ENCODE measurements around the gene TMEM52. TPM values are rescaled to one million over a fixed set of nuclear protein-coding genes. Genes with fewer than 3 reads are reported as not detected.
A peak's percentile ranks its signal among the peaks of the same experiment; 100 is the strongest.

The TMEM52 gene
- total and polyA plus RNA-seq, 2 experiments from 2014 or later, result 3.6 to 5.8 TPM

DNA sequence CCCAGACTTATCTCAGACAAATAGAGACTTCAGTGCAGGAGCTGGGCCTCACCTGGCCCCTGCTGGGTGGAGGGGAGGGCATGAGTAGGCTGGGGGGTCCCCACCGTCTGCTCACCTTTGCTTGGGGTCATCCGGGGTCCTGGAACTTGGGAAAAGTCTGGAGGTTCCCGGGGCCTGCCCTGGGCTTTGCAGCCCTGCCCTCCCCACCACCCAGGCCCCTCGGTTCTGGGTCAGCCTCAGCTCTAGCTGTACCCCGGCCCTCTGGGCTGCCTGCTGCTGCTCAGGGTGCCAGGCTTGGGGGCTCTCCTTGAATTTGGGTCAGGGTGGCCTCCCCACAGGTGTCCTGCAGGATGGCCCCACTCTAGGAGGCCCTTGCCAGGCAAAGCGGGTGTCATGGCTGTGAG, 2.4 kb upstream of the TMEM52 start:
- TF ChIP-seq CTCF (IDR thresholded peaks at IDR 0.05; ENCODE audit: poor library complexity) (no peak), EZH2phosphoT487 (IDR thresholded peaks at IDR 0.05; ENCODE audit: low read depth, severe bottlenecking, unreplicated experiment) (no peak)
- no peak overlapping the region for H2AFZ ChIP-seq
- no peak overlapping the region for H3K4me2 ChIP-seq
- H3K27me3 ChIP-seq, result no peaks in the 10 kb centered on the region
- no peaks in the 10 kb centered on the region for H3K9me3 ChIP-seq (ENCODE audit: low read depth)
- no peak for DNase-seq (ENCODE audit: low spot score)
- no peak overlapping the region for H3K27ac ChIP-seq
- WGBS (ENCODE audit: low lambda C conversion rate, missing lambda C conversion rate), result 98% methylated on average over 6 of the region's 6 CpGs
- peaks cover 16% of the 10 kb centered on the region for H3K4me1 ChIP-seq (ENCODE audit: insufficient read depth)
- no peaks in the 10 kb centered on the region for H3K79me2 ChIP-seq
- H3K9me2 ChIP-seq (replicated peaks; ENCODE audit: insufficient read depth), result no peaks in the 10 kb centered on the region
- no peaks in the 10 kb centered on the region for H3K36me3 ChIP-seq (replicated peaks; ENCODE audit: insufficient read depth, low read depth)
- no peak overlapping the region for H3K4me3 ChIP-seq
- no peaks in the 10 kb centered on the region for H4K20me1 ChIP-seq (ENCODE audit: insufficient read depth, poor library complexity, severe bottlenecking)

- TF ChIP-seq CTCF (IDR thresholded peaks at IDR 0.05; ENCODE audit: poor library complexity) (no peak), EZH2 (IDR thresholded peaks at IDR 0.05; ENCODE audit: borderline replicate concordance) (no peak), EZH2phosphoT487 (IDR thresholded peaks at IDR 0.05; ENCODE audit: low read depth, severe bottlenecking, unreplicated experiment) (no peak)
- Histone ChIP-seq H3K4me2 (no peak overlapping the region), H3K79me2 (no peaks in the 10 kb centered on the region), H3K4me3 (no peak overlapping the region), H3K9me3 (ENCODE audit: low read depth) (no peaks in the 10 kb centered on the region), H4K20me1 (ENCODE audit: insufficient read depth, poor library complexity, severe bottlenecking) (no peaks in the 10 kb centered on the region), H3K36me3 (replicated peaks; ENCODE audit: insufficient read depth, low read depth) (no peaks in the 10 kb centered on the region), H2AFZ (no peak overlapping the region), H3K4me1 (ENCODE audit: insufficient read depth) (peaks cover 16% of the 10 kb centered on the region), H3K27ac (no peak overlapping the region), H3K9me2 (replicated peaks; ENCODE audit: insufficient read depth) (no peaks in the 10 kb centered on the region), H3K27me3 (no peaks in the 10 kb centered on the region)
- DNase-seq (ENCODE audit: low spot score), result peak; percentile 8
- 93% methylated on average over 27 of the region's 27 CpGs for WGBS (ENCODE audit: low lambda C conversion rate, missing lambda C conversion rate)
Observed at GRCh38 chr1:1920608-1921458, 1.8 kb upstream of the TMEM52 start.

DNA sequence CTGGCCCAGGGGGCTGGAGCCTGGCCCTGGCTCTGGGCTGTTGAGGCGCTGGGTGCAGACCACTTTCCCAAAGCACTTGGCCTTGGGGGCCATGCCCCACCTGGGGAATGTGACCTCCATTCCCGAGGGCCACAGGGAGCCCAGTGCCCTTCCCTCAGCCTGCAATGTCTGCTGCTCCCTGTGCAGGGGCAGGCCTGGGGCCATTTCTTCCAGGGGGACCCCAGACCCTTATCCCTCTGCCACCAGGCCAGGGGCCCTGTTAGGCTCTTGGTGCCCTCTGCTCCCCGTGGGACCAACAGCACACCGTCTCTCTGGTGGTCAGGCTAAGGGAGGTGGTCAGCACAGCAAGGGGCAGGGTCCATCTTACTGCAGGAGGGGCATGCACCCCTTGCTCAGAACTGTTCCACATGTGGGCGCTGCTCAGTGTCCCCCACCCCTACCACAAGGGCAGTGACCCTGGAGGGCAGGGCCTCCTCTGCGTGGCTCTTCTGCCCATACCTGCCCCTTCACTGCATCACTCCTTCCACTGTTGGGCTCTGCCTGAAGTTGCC, 1.1 kb upstream of the TMEM52 start:
- Histone ChIP-seq H3K4me2 (peak overlapping the region; percentile 87), H3K4me1 (ENCODE audit: insufficient read depth) (peaks cover 16% of the 10 kb centered on the region), H3K27ac (peak overlapping the region; percentile 67), H3K27me3 (no peaks in the 10 kb centered on the region), H3K9me3 (ENCODE audit: low read depth) (no peaks in the 10 kb centered on the region), H3K9me2 (replicated peaks; ENCODE audit: insufficient read depth) (no peaks in the 10 kb centered on the region), H4K20me1 (ENCODE audit: insufficient read depth, poor library complexity, severe bottlenecking) (no peaks in the 10 kb centered on the region), H3K36me3 (replicated peaks; ENCODE audit: insufficient read depth, low read depth) (no peaks in the 10 kb centered on the region), H3K79me2 (no peaks in the 10 kb centered on the region), H2AFZ (no peak overlapping the region), H3K4me3 (no peak overlapping the region)
- peak; percentile 14 for DNase-seq (ENCODE audit: low spot score)
- WGBS (ENCODE audit: low lambda C conversion rate, missing lambda C conversion rate), result 90% methylated on average over 6 of the region's 6 CpGs
- no peak for TF ChIP-seq EZH2phosphoT487 (IDR thresholded peaks at IDR 0.05; ENCODE audit: low read depth, severe bottlenecking, unreplicated experiment)
- no peak for TF ChIP-seq EZH2 (IDR thresholded peaks at IDR 0.05; ENCODE audit: borderline replicate concordance)
- TF ChIP-seq CTCF (IDR thresholded peaks at IDR 0.05; ENCODE audit: poor library complexity), result no peak

All from hepatocyte (in vitro differentiated cells).